Endometrial microvascular endothelial cells (primary cell): ENCODE results near the gene SALL4. TPM values are rescaled to one million over a fixed set of nuclear protein-coding genes. Genes with fewer than 3 reads are reported as not detected.
"Not testable (repeated sequence)": the region's sequence is repeated elsewhere in the genome, so short reads cannot be mapped to it uniquely, and the experiment has no call there.

Experiments used
- in situ Hi-C: cut with HindIII; loops from 2 replicates; pipeline ENCODE4 v1.10.0; 2017; ENCODE audit warnings: low sequenced_read_pairs, low pct_unique_long_range_greater_than_20kb; ENCODE audit errors: inconsistent ontology term
- total RNA-seq: library from RNA; depleted of rRNA; stranded (reverse); fragments of >200 nt; gene quantifications from one replicate; pipeline ENCODE4 v1.2.3, GENCODE V29; 2015; ENCODE audit errors: inconsistent ontology term

SALL4 gene
- total RNA-seq, 1 donor from 2014 or later = not detected

- in situ Hi-C loops = no loop called here
These were observed 2.4 kb upstream of the SALL4 start for GRCh38 chr20:51804754-51805153.

- in situ Hi-C loops = no loop called here
These were observed 980 bp upstream of the SALL4 start for GRCh38 chr20:51803148-51803854.

GRCh38 chr20:51801823-51802123, 548 bp downstream of the SALL4 start:
- in situ Hi-C loops = no loop called here

- in situ Hi-C loops = no loop called here
These were observed 1.0 kb downstream of the SALL4 start for GRCh38 chr20:51801122-51801822.

- in situ Hi-C loops = no loop called here
These were observed 1.5 kb downstream of the SALL4 start for GRCh38 chr20:51800872-51801121.

- in situ Hi-C loops = no loop called here
These were observed 2.1 kb downstream of the SALL4 start for GRCh38 chr20:51800060-51800871.

GRCh38 chr20:51799401-51799860, 2.9 kb downstream of the SALL4 start:
- in situ Hi-C loops = no loop called here

GRCh38 chr20:51797357-51798025, 4.8 kb downstream of the SALL4 start:
- in situ Hi-C loops = no loop called here

- in situ Hi-C loops = no loop called here
These were observed 6.0 kb downstream of the SALL4 start for GRCh38 chr20:51796340-51796739.

- in situ Hi-C loops = no loop called here
These were observed 9.4 kb downstream of the SALL4 start for GRCh38 chr20:51792960-51793359.

GRCh38 chr20:51791626-51792025, 10.7 kb downstream of the SALL4 start:
- in situ Hi-C loops = no loop called here

- in situ Hi-C loops = no loop called here
These were observed 12.1 kb downstream of the SALL4 start for GRCh38 chr20:51790256-51790655.

- in situ Hi-C loops = no loop called here
These were observed 12.9 kb downstream of the SALL4 start for GRCh38 chr20:51789434-51789833.

- in situ Hi-C loops = no loop called here
These were observed 13.5 kb downstream of the SALL4 start for GRCh38 chr20:51788822-51789221.

- in situ Hi-C loops = no loop called here
These were observed 18.0 kb downstream of the SALL4 start for GRCh38 chr20:51784299-51784698.

GRCh38 chr20:51778229-51778759, 24.0 kb downstream of the SALL4 start:
- in situ Hi-C loops = not testable (repeated sequence)

GRCh38 chr20:51775241-51775640, 27.1 kb downstream of the SALL4 start:
- in situ Hi-C loops = no loop called here

- in situ Hi-C loops = no loop called here
These were observed 30.1 kb downstream of the SALL4 start for GRCh38 chr20:51772236-51772635.

- in situ Hi-C loops = no loop called here
These were observed 32.2 kb downstream of the SALL4 start for GRCh38 chr20:51769976-51770615.
